Hepatocyte (in vitro differentiated cells): Measurements from ENCODE around the gene SLC34A2.

ENCODE experiments used
- CTCF ChIP-seq: fragments of 200-600 bp; sonication (generic); IDR thresholded peaks from 2 replicates; pipeline ENCODE4 v1.5.1; 2016; ENCODE audit warnings: antibody characterized with exemption, mild to moderate bottlenecking; ENCODE audit not compliant: poor library complexity
- EZH2 ChIP-seq: fragments of 200-600 bp; sonication (generic); IDR thresholded peaks from 2 replicates; pipeline ENCODE4 v1.6.1; 2016; ENCODE audit warnings: antibody characterized with exemption, mild to moderate bottlenecking, borderline replicate concordance

- TF ChIP-seq CTCF (no peak), EZH2 (no peak)
Measured at GRCh38 chr4:25702848-25703247, 47.2 kb downstream of the SLC34A2 start.
